Femur (tissue), 1 donor: ENCODE results near the gene NLRC5.
"Not testable (repeated sequence)": the region's sequence is repeated elsewhere in the genome, so short reads cannot be mapped to it uniquely, and the experiment has no call there.

Experiments used
- DNase-seq: peaks from one replicate; pipeline ENCODE4 v3.0.0-alpha.2; 2017

Gene NLRC5

GRCh38 chr16:56961386-56961785 is 28.0 kb upstream of the NLRC5 start:
- DNase-seq, result no peak

GRCh38 chr16:56961851-56962281 is 27.5 kb upstream of the NLRC5 start, which contains the start of gene CETP:
CETP (plus strand) TSS chr16:56961950; CDS start chr16:56961980, 30 bp downstream.
- DNase-seq, result no peak

GRCh38 chr16:56964243-56965148 is 24.9 kb upstream of the NLRC5 start:
- DNase-seq, result peak; percentile 86

- no peak for DNase-seq
Measured at GRCh38 chr16:56965149-56966092, 23.9 kb upstream of the NLRC5 start.

- DNase-seq, result no peak
Measured at GRCh38 chr16:56966093-56966475, 23.3 kb upstream of the NLRC5 start.

GRCh38 chr16:56967733-56968132 is 21.6 kb upstream of the NLRC5 start:
- DNase-seq, result no peak

GRCh38 chr16:56969769-56970168 is 19.6 kb upstream of the NLRC5 start:
- DNase-seq, result no peak

- no peak for DNase-seq
Measured at GRCh38 chr16:56970934-56971767, 18.2 kb upstream of the NLRC5 start.

- DNase-seq, result no peak
Measured at GRCh38 chr16:56971768-56972043, 17.7 kb upstream of the NLRC5 start.

- no peak for DNase-seq
Measured at GRCh38 chr16:56972403-56973293, 16.7 kb upstream of the NLRC5 start.

- no peak for DNase-seq
Measured at GRCh38 chr16:56973294-56973689, 16.1 kb upstream of the NLRC5 start.

GRCh38 chr16:56973899-56974298 is 15.5 kb upstream of the NLRC5 start:
- not testable (repeated sequence) for DNase-seq

GRCh38 chr16:56974549-56975300 is 14.6 kb upstream of the NLRC5 start:
- DNase-seq, result no peak

GRCh38 chr16:56975714-56976113 is 13.6 kb upstream of the NLRC5 start:
- DNase-seq, result no peak

- DNase-seq, result no peak
Measured at GRCh38 chr16:56977216-56977615, 12.1 kb upstream of the NLRC5 start.

GRCh38 chr16:56977823-56978430 is 11.4 kb upstream of the NLRC5 start:
- DNase-seq, result no peak

GRCh38 chr16:56980201-56980535 is 9.2 kb upstream of the NLRC5 start:
- DNase-seq, result no peak

GRCh38 chr16:56980792-56981724 is 8.3 kb upstream of the NLRC5 start:
- no peak for DNase-seq

- no peak for DNase-seq
Measured at GRCh38 chr16:56981729-56982271, 7.6 kb upstream of the NLRC5 start.
